ENCODE measurements around the gene RAB11FIP4.

RAB11FIP4 gene

GRCh38 chr17:31558748-31559583 lies 167.5 kb downstream of the RAB11FIP4 start:
- Mint-ChIP-seq H3K27me3 (peaks cover 9% of the 10 kb centered on the region), H3K27ac (no peak overlapping the region), H3K9me3 (no peaks in the 10 kb centered on the region), H3K4me1 (ENCODE audit: low read depth) (peaks cover 25% of the 10 kb centered on the region), H3K4me3 (peak overlapping the region; percentile 61), H3K36me3 (ENCODE audit: low read depth) (no peaks in the 10 kb centered on the region)
- peak; percentile 81 for DNase-seq

GRCh38 chr17:31559584-31560501 lies 168.4 kb downstream of the RAB11FIP4 start:
- Mint-ChIP-seq H3K4me3 (peak overlapping the region; percentile 43), H3K27ac (peak overlapping the region; percentile 33), H3K9me3 (no peaks in the 10 kb centered on the region), H3K36me3 (ENCODE audit: low read depth) (no peaks in the 10 kb centered on the region), H3K4me1 (ENCODE audit: low read depth) (peaks cover 24% of the 10 kb centered on the region), H3K27me3 (peaks cover 9% of the 10 kb centered on the region)
- no peak for DNase-seq

- Mint-ChIP-seq H3K4me3 (peak overlapping the region; percentile 43), H3K9me3 (no peaks in the 10 kb centered on the region), H3K27me3 (peaks cover 9% of the 10 kb centered on the region), H3K27ac (peak overlapping the region; percentile 33), H3K4me1 (ENCODE audit: low read depth) (peaks cover 23% of the 10 kb centered on the region), H3K36me3 (ENCODE audit: low read depth) (no peaks in the 10 kb centered on the region)
- DNase-seq = no peak
Measured at GRCh38 chr17:31560616-31561235, 169.3 kb downstream of the RAB11FIP4 start.

- H3K9me3 Mint-ChIP-seq = no peaks in the 10 kb centered on the region
- DNase-seq = no peak
- H3K4me3 Mint-ChIP-seq = peak overlapping the region; percentile 2
- H3K4me1 Mint-ChIP-seq (ENCODE audit: low read depth) = peaks cover 23% of the 10 kb centered on the region
- H3K27me3 Mint-ChIP-seq = peaks cover 9% of the 10 kb centered on the region
- H3K27ac Mint-ChIP-seq = peak overlapping the region; percentile 55
- no peaks in the 10 kb centered on the region for H3K36me3 Mint-ChIP-seq (ENCODE audit: low read depth)
Measured at GRCh38 chr17:31561469-31562375, 170.2 kb downstream of the RAB11FIP4 start.

GRCh38 chr17:31562376-31562840 lies 170.9 kb downstream of the RAB11FIP4 start:
- Mint-ChIP-seq H3K27ac (no peak overlapping the region), H3K4me1 (ENCODE audit: low read depth) (peaks cover 23% of the 10 kb centered on the region), H3K4me3 (no peak overlapping the region), H3K27me3 (peaks cover 9% of the 10 kb centered on the region), H3K36me3 (ENCODE audit: low read depth) (no peaks in the 10 kb centered on the region), H3K9me3 (no peaks in the 10 kb centered on the region)
- no peak for DNase-seq

GRCh38 chr17:31564291-31564690 lies 172.8 kb downstream of the RAB11FIP4 start:
- Mint-ChIP-seq H3K36me3 (ENCODE audit: low read depth) (no peaks in the 10 kb centered on the region), H3K27me3 (peaks cover 9% of the 10 kb centered on the region), H3K27ac (no peak overlapping the region), H3K4me3 (no peak overlapping the region), H3K9me3 (no peaks in the 10 kb centered on the region), H3K4me1 (ENCODE audit: low read depth) (peaks cover 18% of the 10 kb centered on the region)
- no peak for DNase-seq

GRCh38 chr17:31564883-31565301 lies 173.4 kb downstream of the RAB11FIP4 start:
- H3K4me1 Mint-ChIP-seq (ENCODE audit: low read depth) = peaks cover 18% of the 10 kb centered on the region
- no peak overlapping the region for H3K4me3 Mint-ChIP-seq
- DNase-seq = no peak
- H3K9me3 Mint-ChIP-seq = no peaks in the 10 kb centered on the region
- H3K27ac Mint-ChIP-seq = no peak overlapping the region
- H3K36me3 Mint-ChIP-seq (ENCODE audit: low read depth) = no peaks in the 10 kb centered on the region
- peaks cover 9% of the 10 kb centered on the region for H3K27me3 Mint-ChIP-seq

- no peak overlapping the region for H3K4me3 Mint-ChIP-seq
- DNase-seq = no peak
- H3K27ac Mint-ChIP-seq = no peak overlapping the region
- H3K4me1 Mint-ChIP-seq (ENCODE audit: low read depth) = peaks cover 14% of the 10 kb centered on the region
- H3K36me3 Mint-ChIP-seq (ENCODE audit: low read depth) = no peaks in the 10 kb centered on the region
- peaks cover 2% of the 10 kb centered on the region for H3K27me3 Mint-ChIP-seq
- H3K9me3 Mint-ChIP-seq = no peaks in the 10 kb centered on the region
Measured at GRCh38 chr17:31565652-31566051, 174.2 kb downstream of the RAB11FIP4 start.

GRCh38 chr17:31566247-31566991 lies 174.9 kb downstream of the RAB11FIP4 start:
- H3K4me3 Mint-ChIP-seq = no peak overlapping the region
- no peak for DNase-seq
- H3K27me3 Mint-ChIP-seq = no peaks in the 10 kb centered on the region
- H3K36me3 Mint-ChIP-seq (ENCODE audit: low read depth) = no peaks in the 10 kb centered on the region
- H3K27ac Mint-ChIP-seq = no peak overlapping the region
- H3K9me3 Mint-ChIP-seq = no peaks in the 10 kb centered on the region
- H3K4me1 Mint-ChIP-seq (ENCODE audit: low read depth) = peaks cover 6% of the 10 kb centered on the region

GRCh38 chr17:31566992-31567373 lies 175.5 kb downstream of the RAB11FIP4 start:
- Mint-ChIP-seq H3K4me1 (ENCODE audit: low read depth) (peaks cover under 1% of the 10 kb centered on the region), H3K36me3 (ENCODE audit: low read depth) (no peaks in the 10 kb centered on the region), H3K27me3 (no peaks in the 10 kb centered on the region), H3K9me3 (no peaks in the 10 kb centered on the region), H3K4me3 (no peak overlapping the region), H3K27ac (no peak overlapping the region)
- DNase-seq = no peak

- no peaks in the 10 kb centered on the region for H3K36me3 Mint-ChIP-seq (ENCODE audit: low read depth)
Measured at GRCh38 chr17:31568121-31568520, 176.6 kb downstream of the RAB11FIP4 start.

GRCh38 chr17:31568539-31568938 lies 177.1 kb downstream of the RAB11FIP4 start:
- no peaks in the 10 kb centered on the region for H3K9me3 Mint-ChIP-seq
- H3K4me1 Mint-ChIP-seq (ENCODE audit: low read depth) = no peaks in the 10 kb centered on the region
- H3K27me3 Mint-ChIP-seq = no peaks in the 10 kb centered on the region
- H3K27ac Mint-ChIP-seq = no peak overlapping the region
- no peak for DNase-seq
- H3K4me3 Mint-ChIP-seq = no peak overlapping the region
- H3K36me3 Mint-ChIP-seq (ENCODE audit: low read depth) = no peaks in the 10 kb centered on the region

More at GRCh38 chr17:31568121-31568520, 176.6 kb downstream of the RAB11FIP4 start:
- Mint-ChIP-seq H3K4me1 (ENCODE audit: low read depth) (no peaks in the 10 kb centered on the region), H3K27me3 (no peaks in the 10 kb centered on the region), H3K27ac (no peak overlapping the region), H3K9me3 (no peaks in the 10 kb centered on the region), H3K4me3 (no peak overlapping the region)
- DNase-seq = no peak

GRCh38 chr17:31570231-31570630 lies 178.8 kb downstream of the RAB11FIP4 start:
- H3K27me3 Mint-ChIP-seq = no peaks in the 10 kb centered on the region
- no peak overlapping the region for H3K27ac Mint-ChIP-seq
- H3K4me3 Mint-ChIP-seq = no peak overlapping the region
- no peaks in the 10 kb centered on the region for H3K4me1 Mint-ChIP-seq (ENCODE audit: low read depth)
- H3K36me3 Mint-ChIP-seq (ENCODE audit: low read depth) = no peaks in the 10 kb centered on the region
- DNase-seq = no peak
- no peaks in the 10 kb centered on the region for H3K9me3 Mint-ChIP-seq
